Activated naive CD4-positive, alpha-beta T cell treated with anti-CD3 and anti-CD28 coated beads, Interleukin-2, amount 50 U/mL, for 24 hours (primary cell): ENCODE measurements around the gene NPBWR2.
A peak's percentile ranks its signal among the peaks of the same experiment; 100 is the strongest.

Experiments used
- H3K27ac Mint-ChIP-seq: one replicate; pipeline ENCODE4 v1.8.0; 2021; ENCODE audit warnings: mild to moderate bottlenecking, mixed read lengths
- H3K27me3 Mint-ChIP-seq: one replicate; pipeline ENCODE4 v1.8.0; 2021; ENCODE audit warnings: mixed read lengths
- H3K36me3 Mint-ChIP-seq: one replicate; pipeline ENCODE4 v1.8.0; 2021; ENCODE audit warnings: mixed read lengths
- H3K4me1 Mint-ChIP-seq: one replicate; pipeline ENCODE4 v1.8.0; 2021; ENCODE audit warnings: mixed read lengths
- H3K4me3 Mint-ChIP-seq: one replicate; pipeline ENCODE4 v1.8.0; 2021; ENCODE audit warnings: mild to moderate bottlenecking, mixed read lengths
- H3K9me3 Mint-ChIP-seq: one replicate; pipeline ENCODE4 v1.8.0; 2021; ENCODE audit warnings: mixed read lengths

The NPBWR2 gene

DNA sequence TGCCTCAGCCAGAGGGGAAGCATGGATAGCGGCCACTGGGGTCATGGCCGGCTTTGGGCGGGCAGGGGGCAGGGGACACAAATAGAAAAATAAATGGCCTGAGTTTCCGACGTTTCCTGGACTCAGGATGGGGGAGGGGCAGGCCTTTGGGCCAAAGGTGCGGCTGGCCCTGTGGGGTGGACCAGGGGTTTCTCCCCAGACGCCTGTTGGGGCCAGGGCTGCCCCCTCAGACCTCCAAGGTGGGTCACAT lies 50.8 kb downstream of the NPBWR2 start:
- Mint-ChIP-seq H3K27ac (no peak overlapping the region), H3K4me1 (peaks cover 16% of the 10 kb centered on the region), H3K4me3 (no peak overlapping the region), H3K27me3 (peaks cover 5% of the 10 kb centered on the region), H3K9me3 (no peaks in the 10 kb centered on the region), H3K36me3 (no peaks in the 10 kb centered on the region)

DNA sequence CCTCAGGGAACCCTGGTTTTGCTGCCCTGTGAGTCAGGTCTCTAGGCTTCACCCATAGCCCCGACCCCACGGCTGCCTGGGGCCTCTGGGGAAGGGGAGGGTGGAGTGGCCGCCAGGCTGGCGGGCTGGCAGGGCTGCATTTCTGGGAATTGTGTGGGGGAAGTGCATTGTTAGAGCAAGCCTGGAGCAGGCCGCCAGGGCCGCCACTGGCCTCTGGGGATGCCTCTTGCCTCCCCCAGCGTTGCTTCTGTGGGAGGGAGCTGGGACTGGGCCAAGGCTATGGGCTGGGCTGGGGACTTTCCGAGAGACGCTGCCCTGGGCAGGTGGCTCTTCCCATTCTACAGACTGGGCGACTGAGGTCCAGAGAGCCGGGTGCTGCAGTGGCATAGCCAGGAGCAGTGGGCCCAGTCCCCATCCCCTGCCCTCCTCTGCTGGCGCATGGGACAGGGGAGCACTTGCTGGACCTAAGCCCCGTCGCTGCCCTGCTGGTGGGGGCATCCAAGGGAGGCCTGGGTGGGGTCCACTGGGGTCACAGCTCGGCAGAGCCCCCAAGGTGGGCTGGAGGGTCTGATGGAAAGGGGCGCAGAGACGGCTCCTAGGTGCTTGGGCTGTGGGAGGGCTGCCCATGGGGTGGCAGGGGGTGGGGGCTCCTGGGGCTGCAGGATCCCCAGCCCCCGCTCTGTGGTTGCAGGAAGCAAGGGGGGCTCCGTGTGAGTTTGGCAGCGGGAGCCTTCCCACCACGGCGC lies 51.3 kb downstream of the NPBWR2 start:
- Mint-ChIP-seq H3K36me3 (no peaks in the 10 kb centered on the region), H3K27me3 (peaks cover 5% of the 10 kb centered on the region), H3K4me3 (no peak overlapping the region), H3K9me3 (no peaks in the 10 kb centered on the region), H3K27ac (no peak overlapping the region), H3K4me1 (peaks cover 16% of the 10 kb centered on the region)

DNA sequence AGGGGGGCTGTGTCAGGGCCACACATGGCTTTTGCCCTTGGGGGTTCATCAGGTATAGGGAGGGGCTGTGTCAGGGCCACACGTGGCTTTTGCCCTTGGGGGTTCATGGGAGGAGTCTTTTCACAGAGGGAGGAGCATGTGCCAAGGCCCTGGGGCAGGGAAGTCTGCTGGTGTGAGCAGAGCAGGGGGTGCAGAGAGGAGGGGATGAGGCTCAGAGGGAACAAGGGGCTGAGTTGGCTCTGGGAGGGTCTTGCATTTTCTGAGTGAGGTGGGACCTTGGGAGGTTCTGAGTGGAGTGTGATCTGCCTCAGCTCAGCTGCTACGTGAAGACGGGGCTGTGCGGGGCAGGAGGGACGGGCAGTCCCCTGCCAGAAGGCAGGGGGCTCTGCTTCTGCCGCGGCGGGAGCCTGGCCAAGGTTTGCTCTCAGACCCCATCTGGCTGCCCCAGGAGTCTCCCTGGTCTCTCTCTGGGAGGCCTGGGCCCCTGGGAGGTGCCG lies 51.9 kb downstream of the NPBWR2 start:
- peaks cover 16% of the 10 kb centered on the region for H3K4me1 Mint-ChIP-seq
- peak overlapping the region; percentile 23 for H3K4me3 Mint-ChIP-seq
- no peak overlapping the region for H3K27ac Mint-ChIP-seq
- H3K27me3 Mint-ChIP-seq, result peaks cover 5% of the 10 kb centered on the region
- H3K9me3 Mint-ChIP-seq, result no peaks in the 10 kb centered on the region
- no peaks in the 10 kb centered on the region for H3K36me3 Mint-ChIP-seq

DNA sequence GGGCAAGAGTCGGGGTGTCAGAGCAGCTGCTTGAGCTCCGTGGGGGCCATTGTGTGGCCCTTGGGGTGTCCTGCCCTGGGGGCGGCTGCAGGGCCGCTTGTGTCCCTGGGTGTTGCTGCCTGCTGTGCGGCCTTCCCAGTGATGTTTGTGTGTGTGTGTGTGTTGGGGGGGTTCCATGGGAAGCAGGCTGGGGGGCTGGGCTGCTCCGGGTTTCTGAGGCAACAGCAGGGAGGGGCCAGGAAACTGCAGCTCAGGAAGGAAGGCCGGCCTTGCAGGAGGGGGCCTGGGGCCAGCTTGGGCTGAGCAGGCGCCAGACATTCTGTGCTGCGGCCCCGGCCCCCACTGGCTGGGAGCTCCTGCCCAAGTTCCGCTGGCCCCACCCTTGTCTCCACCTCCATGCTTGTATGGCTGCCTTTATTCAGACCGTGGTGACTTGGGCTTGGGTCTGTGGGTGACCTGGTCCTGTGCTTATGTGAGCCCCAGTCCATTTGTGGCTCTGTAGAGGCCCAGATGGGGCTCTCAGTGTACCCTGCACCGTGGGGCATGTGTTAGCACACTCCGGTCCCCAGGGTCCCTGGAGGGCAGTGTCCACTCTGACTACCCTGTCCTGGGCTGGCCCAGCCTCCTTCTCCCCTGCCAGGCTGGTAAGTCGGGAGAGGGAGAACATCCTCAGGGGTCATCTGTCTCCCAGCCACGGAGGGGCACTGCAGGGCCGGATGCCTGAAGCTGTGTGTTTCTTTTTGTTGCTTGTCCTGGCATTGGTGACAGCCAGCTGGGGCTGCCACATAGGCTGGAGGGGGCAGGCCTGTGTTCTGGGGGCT lies 53.3 kb downstream of the NPBWR2 start:
- Mint-ChIP-seq H3K27me3 (peaks cover 5% of the 10 kb centered on the region), H3K36me3 (no peaks in the 10 kb centered on the region)

More for the DNA sequence above, 53.3 kb downstream of the NPBWR2 start:
- H3K27ac Mint-ChIP-seq, result peak overlapping the region; percentile 41
- no peaks in the 10 kb centered on the region for H3K9me3 Mint-ChIP-seq
- no peak overlapping the region for H3K4me3 Mint-ChIP-seq
- H3K4me1 Mint-ChIP-seq, result peaks cover 16% of the 10 kb centered on the region
